Heart left ventricle (tissue), 13 donors: ENCODE data around the gene C1orf35.

Experiments
- POLR2A ChIP-seq, 2 donors: fragments of 450-650 bp; IDR thresholded peaks; one replicate each; pipeline ENCODE4 v1.6.1; 2017; ENCODE audit warnings: antibody characterized with exemption in 2 of 2, mild to moderate bottlenecking in 2 of 2, moderate library complexity in 2 of 2
- TF ChIP-seq, protein P1 (sequence below), 12 donors: fragments of 200-600 bp; sonication (generic) in 4 of 12; IDR thresholded peaks; one replicate each; pipeline versions ENCODE4 v1.5.0 to v1.8.0; 2018 to 2022; ENCODE audit warnings: antibody characterized with exemption in 12 of 12, mild to moderate bottlenecking in 5 of 12
- donor health status: ischemic (EF 13 %, LVEDD 7.1; RV severe dilation, severe dysfunction).
- donor health status: DM: no; HTN: yes; CAD: no.
- donor health status: DM: no; HTN: no; CAD: no.
- donor health status: ischemic (EF 25% LVEDD 6.9; RV normal size, moderate dysfunction).
- donor health status: ischemic (EF 25% LVEDD 5.7; RV mildly dilated, moderate dysfunction).
- donor health status: ischemic (EF 35%, LVEDD 5.7; RV mildly dilated, moderate dysfunction).
- donor health status: nonischemic (EF 11% LVEDD 7.7; RV severe dilation, severe dysfunction).
- donor health status: DM: yes; HTN: yes; CAD: no.
- donor health status: PGD.
- donor health status: ischemic (EF 29% LVEDD 5.4; RV normal size, mild dysfunction).
- donor health status: nonischemic (EF 23%, LVEDD 6.1; RV moderate dilation, normal function).

DNA sequence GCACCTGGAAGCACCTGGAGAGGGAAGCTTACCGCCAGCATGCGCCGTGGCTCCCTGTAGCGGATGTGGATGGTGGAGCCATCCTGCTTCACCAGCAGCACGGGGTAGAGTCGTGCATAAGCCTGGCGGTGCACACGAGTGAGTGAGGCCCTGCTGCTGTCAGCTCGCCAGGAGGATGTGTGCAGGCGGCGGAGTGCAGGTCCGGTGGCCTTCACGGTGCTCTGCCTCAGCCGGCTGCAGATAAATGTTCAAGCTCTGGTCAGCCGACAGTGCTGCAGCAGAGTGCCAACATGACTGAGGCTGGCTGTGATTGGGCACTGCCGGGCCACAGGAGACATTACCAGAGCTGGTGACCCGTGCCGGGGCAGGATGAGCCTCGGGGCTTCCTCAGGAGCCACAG, 4.5 kb upstream of the C1orf35 start:
- TF ChIP-seq, protein P1, sequence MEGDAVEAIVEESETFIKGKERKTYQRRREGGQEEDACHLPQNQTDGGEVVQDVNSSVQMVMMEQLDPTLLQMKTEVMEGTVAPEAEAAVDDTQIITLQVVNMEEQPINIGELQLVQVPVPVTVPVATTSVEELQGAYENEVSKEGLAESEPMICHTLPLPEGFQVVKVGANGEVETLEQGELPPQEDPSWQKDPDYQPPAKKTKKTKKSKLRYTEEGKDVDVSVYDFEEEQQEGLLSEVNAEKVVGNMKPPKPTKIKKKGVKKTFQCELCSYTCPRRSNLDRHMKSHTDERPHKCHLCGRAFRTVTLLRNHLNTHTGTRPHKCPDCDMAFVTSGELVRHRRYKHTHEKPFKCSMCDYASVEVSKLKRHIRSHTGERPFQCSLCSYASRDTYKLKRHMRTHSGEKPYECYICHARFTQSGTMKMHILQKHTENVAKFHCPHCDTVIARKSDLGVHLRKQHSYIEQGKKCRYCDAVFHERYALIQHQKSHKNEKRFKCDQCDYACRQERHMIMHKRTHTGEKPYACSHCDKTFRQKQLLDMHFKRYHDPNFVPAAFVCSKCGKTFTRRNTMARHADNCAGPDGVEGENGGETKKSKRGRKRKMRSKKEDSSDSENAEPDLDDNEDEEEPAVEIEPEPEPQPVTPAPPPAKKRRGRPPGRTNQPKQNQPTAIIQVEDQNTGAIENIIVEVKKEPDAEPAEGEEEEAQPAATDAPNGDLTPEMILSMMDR (IDR thresholded peaks at IDR 0.05) = no peak
- TF ChIP-seq POLR2A (IDR thresholded peaks at IDR 0.05) = no peak
